ENCODE data around the gene MAU2.

MAU2 gene

GRCh38 chr19:19285686-19286085 lies 34.9 kb upstream of the MAU2 start:
- FAIRE-seq (no peak), DNase-seq (ENCODE audit: insufficient read length) (no peak)
- TF ChIP-seq TAF1 (IDR thresholded peaks at IDR 0.05; ENCODE audit: borderline replicate concordance, low read depth, low read length) (no peak), POLR2A (IDR thresholded peaks at IDR 0.05; ENCODE audit: low read depth, low read length) (no peak), POLR2AphosphoS5 (IDR thresholded peaks at IDR 0.05; ENCODE audit: low read depth, low read length) (no peak)

DNA sequence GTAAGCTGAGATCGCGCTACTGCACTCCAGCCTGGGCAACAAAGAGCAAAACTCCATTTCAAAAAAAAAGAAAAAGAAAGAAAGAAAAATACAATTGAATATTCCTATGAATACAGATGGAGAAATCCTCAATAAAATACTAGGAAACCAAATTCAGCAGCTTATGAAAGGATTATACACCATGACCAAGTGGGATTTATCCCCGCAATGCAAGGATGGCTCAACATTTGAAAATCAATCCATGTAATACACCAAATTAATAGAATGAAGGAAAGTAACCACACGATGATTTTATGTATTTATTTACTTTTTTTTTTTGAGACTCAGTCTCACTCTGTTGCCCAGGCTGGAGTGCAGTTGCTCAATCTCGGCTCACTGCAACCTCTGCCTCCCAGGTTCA lies 28.0 kb upstream of the MAU2 start:
- no peak for DNase-seq (ENCODE audit: insufficient read length)
- no peak for FAIRE-seq
- TF ChIP-seq TAF1 (IDR thresholded peaks at IDR 0.05; ENCODE audit: borderline replicate concordance, low read depth, low read length): no peak
- TF ChIP-seq POLR2A (IDR thresholded peaks at IDR 0.05; ENCODE audit: low read depth, low read length): no peak
- TF ChIP-seq POLR2AphosphoS5 (IDR thresholded peaks at IDR 0.05; ENCODE audit: low read depth, low read length): no peak

- FAIRE-seq (no peak), DNase-seq (ENCODE audit: insufficient read length) (no peak)
- TF ChIP-seq POLR2A (IDR thresholded peaks at IDR 0.05; ENCODE audit: low read depth, low read length) (no peak), TAF1 (IDR thresholded peaks at IDR 0.05; ENCODE audit: borderline replicate concordance, low read depth, low read length) (no peak), POLR2AphosphoS5 (IDR thresholded peaks at IDR 0.05; ENCODE audit: low read depth, low read length) (no peak)
These were observed 25.7 kb upstream of the MAU2 start for GRCh38 chr19:19294914-19295313.

- FAIRE-seq (no peak), DNase-seq (ENCODE audit: insufficient read length) (no peak)
These were observed 23.5 kb upstream of the MAU2 start for GRCh38 chr19:19296953-19297689.

GRCh38 chr19:19297759-19298158 lies 22.9 kb upstream of the MAU2 start:
- FAIRE-seq (no peak), DNase-seq (ENCODE audit: insufficient read length) (no peak)
- TF ChIP-seq POLR2A (IDR thresholded peaks at IDR 0.05; ENCODE audit: low read depth, low read length): no peak
- no peak for TF ChIP-seq POLR2AphosphoS5 (IDR thresholded peaks at IDR 0.05; ENCODE audit: low read depth, low read length)
- TF ChIP-seq TAF1 (IDR thresholded peaks at IDR 0.05; ENCODE audit: borderline replicate concordance, low read depth, low read length): no peak

More at GRCh38 chr19:19296953-19297689, 23.5 kb upstream of the MAU2 start:
- TF ChIP-seq TAF1 (IDR thresholded peaks at IDR 0.05; ENCODE audit: borderline replicate concordance, low read depth, low read length): no peak
- TF ChIP-seq POLR2AphosphoS5 (IDR thresholded peaks at IDR 0.05; ENCODE audit: low read depth, low read length): no peak
- TF ChIP-seq POLR2A (IDR thresholded peaks at IDR 0.05; ENCODE audit: low read depth, low read length): no peak

- no peak for FAIRE-seq
- DNase-seq (ENCODE audit: insufficient read length): no peak
These were observed 20.0 kb upstream of the MAU2 start for GRCh38 chr19:19300613-19301012.

DNA sequence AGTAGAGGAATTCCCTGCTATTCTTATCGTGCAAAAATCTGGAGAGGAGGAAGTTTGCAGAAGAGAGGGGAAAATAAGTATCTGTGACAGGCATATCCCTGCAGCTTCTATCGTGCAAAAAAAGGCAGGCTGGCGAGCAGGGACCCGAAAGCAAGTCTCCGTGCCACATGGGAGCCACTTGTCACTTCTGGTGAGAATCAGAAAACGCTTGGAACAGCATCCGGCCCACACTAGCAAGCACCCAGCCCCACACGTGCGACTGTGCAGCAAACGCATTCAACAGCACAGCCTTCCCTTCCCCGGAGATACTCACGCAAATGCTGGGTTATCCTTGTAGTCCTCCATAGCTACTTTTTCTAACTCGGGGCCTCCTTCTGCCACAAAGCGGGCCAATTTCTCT lies 17.2 kb upstream of the MAU2 start:
- TF ChIP-seq POLR2AphosphoS5 (IDR thresholded peaks at IDR 0.05; ENCODE audit: low read depth, low read length): no peak
- no peak for TF ChIP-seq TAF1 (IDR thresholded peaks at IDR 0.05; ENCODE audit: borderline replicate concordance, low read depth, low read length)
- FAIRE-seq: no peak
- DNase-seq (ENCODE audit: insufficient read length): no peak

More at GRCh38 chr19:19300613-19301012, 20.0 kb upstream of the MAU2 start:
- TF ChIP-seq POLR2A (IDR thresholded peaks at IDR 0.05; ENCODE audit: low read depth, low read length) (no peak), POLR2AphosphoS5 (IDR thresholded peaks at IDR 0.05; ENCODE audit: low read depth, low read length) (no peak)

GRCh38 chr19:19304186-19304965 lies 16.3 kb upstream of the MAU2 start:
- DNase-seq (ENCODE audit: insufficient read length) (no peak), FAIRE-seq (no peak)
- TF ChIP-seq TAF1 (IDR thresholded peaks at IDR 0.05; ENCODE audit: borderline replicate concordance, low read depth, low read length): no peak
- TF ChIP-seq POLR2A (IDR thresholded peaks at IDR 0.05; ENCODE audit: low read depth, low read length): no peak
- TF ChIP-seq POLR2AphosphoS5 (IDR thresholded peaks at IDR 0.05; ENCODE audit: low read depth, low read length): no peak

DNA sequence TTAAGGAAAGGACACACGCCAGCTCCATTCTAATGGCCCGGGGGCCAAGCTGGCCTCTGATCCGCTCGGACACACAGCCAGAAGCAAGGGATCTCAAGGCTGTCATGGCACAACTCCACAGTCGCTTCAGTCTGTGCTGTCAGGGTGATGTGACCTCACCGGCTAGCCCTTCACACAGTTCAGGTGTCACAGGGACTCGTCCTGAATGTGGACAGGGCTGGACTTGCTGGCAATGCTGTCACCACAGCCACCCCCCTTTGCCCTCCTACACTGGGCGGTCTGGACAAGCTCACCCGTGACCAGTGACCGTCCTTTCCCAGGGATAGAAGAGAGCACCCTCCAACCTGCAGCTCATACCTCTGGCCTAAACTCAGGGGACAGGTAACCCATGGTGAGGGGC lies 15.6 kb upstream of the MAU2 start:
- FAIRE-seq (no peak), DNase-seq (ENCODE audit: insufficient read length) (no peak)
- TF ChIP-seq TAF1 (IDR thresholded peaks at IDR 0.05; ENCODE audit: borderline replicate concordance, low read depth, low read length) (no peak), POLR2A (IDR thresholded peaks at IDR 0.05; ENCODE audit: low read depth, low read length) (no peak), POLR2AphosphoS5 (IDR thresholded peaks at IDR 0.05; ENCODE audit: low read depth, low read length) (no peak)

DNA sequence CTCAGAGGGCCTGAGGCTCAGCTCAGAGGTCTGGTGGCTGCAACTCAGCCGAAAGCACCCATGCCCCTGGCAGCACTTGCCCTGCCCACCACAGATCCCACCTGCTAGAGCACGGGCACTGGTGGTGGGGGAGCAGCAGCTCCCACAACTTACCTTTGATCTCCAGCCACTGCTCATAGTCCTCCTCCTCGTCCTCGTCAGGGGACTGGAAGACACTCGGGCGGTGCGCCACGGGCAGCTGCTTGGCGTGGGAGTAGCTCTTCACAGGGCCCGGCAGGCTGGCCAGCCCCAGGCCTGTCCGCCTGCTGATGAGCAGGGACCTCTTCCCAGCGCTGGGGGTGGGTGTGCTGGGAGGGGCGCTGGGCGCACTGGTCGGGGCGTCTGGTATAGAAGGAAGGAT lies 14.9 kb upstream of the MAU2 start:
- DNase-seq (ENCODE audit: insufficient read length) (no peak), FAIRE-seq (no peak)
- TF ChIP-seq POLR2A (IDR thresholded peaks at IDR 0.05; ENCODE audit: low read depth, low read length): no peak; the same call in 1 of the 2 replicates
- TF ChIP-seq TAF1 (IDR thresholded peaks at IDR 0.05; ENCODE audit: borderline replicate concordance, low read depth, low read length): no peak
- TF ChIP-seq POLR2AphosphoS5 (IDR thresholded peaks at IDR 0.05; ENCODE audit: low read depth, low read length): no peak; the same call in 1 of the 2 replicates

GRCh38 chr19:19306191-19306590 lies 14.4 kb upstream of the MAU2 start:
- DNase-seq (ENCODE audit: insufficient read length) (no peak), FAIRE-seq (no peak)
- no peak for TF ChIP-seq POLR2AphosphoS5 (IDR thresholded peaks at IDR 0.05; ENCODE audit: low read depth, low read length)
- TF ChIP-seq TAF1 (IDR thresholded peaks at IDR 0.05; ENCODE audit: borderline replicate concordance, low read depth, low read length): no peak
- no peak for TF ChIP-seq POLR2A (IDR thresholded peaks at IDR 0.05; ENCODE audit: low read depth, low read length)

GRCh38 chr19:19308373-19308772 lies 12.3 kb upstream of the MAU2 start:
- TF ChIP-seq POLR2A (IDR thresholded peaks at IDR 0.05; ENCODE audit: low read depth, low read length) (no peak), POLR2AphosphoS5 (IDR thresholded peaks at IDR 0.05; ENCODE audit: low read depth, low read length) (no peak), TAF1 (IDR thresholded peaks at IDR 0.05; ENCODE audit: borderline replicate concordance, low read depth, low read length) (no peak)
- DNase-seq (ENCODE audit: insufficient read length): no peak
- no peak for FAIRE-seq
